Liver (tissue), 9 donors: ENCODE results near the gene BRD3. TPM values are rescaled to one million over a fixed set of nuclear protein-coding genes. Genes with fewer than 3 reads are reported as not detected.

Source experiments
- DNase-seq: peaks from one replicate; pipeline ENCODE4 v3.0.0-alpha.2; 2017; ENCODE audit warnings: low spot score
- H3K27ac ChIP-seq, 2 donors: one replicate each; pipeline ENCODE4 v1.7.0; 2013; ENCODE audit warnings: inconsistent platforms in 2 of 2, low read length in 2 of 2, control low read depth in 1 of 2, low read depth in 1 of 2, mild to moderate bottlenecking in 1 of 2
- H3K27me3 ChIP-seq, 4 donors: one replicate each; pipeline versions ENCODE4 v1.6.1 to v1.7.0; 2013; ENCODE audit warnings: low read length in 3 of 4, inconsistent platforms in 1 of 4, mild to moderate bottlenecking in 1 of 4, moderate library complexity in 1 of 4; ENCODE audit not compliant: control insufficient read depth in 4 of 4, insufficient read depth in 4 of 4
- H3K36me3 ChIP-seq, 4 donors: one replicate each; pipeline versions ENCODE4 v1.6.1 to v1.7.0; 2013; ENCODE audit warnings: low read length in 3 of 4, mild to moderate bottlenecking in 3 of 4, low read depth in 1 of 4, moderate library complexity in 1 of 4; ENCODE audit not compliant: control insufficient read depth in 4 of 4, insufficient read depth in 3 of 4
- H3K4me1 ChIP-seq, 4 donors: one replicate each; pipeline versions ENCODE4 v1.6.1 to v1.7.0; 2013; ENCODE audit warnings: low read length in 3 of 4, mild to moderate bottlenecking in 3 of 4, moderate library complexity in 1 of 4; ENCODE audit not compliant: control insufficient read depth in 4 of 4, insufficient read depth in 4 of 4
- H3K4me3 ChIP-seq, 3 donors: one replicate each; pipeline versions ENCODE4 v1.6.1 to v1.7.0; 2013; ENCODE audit warnings: low read length in 3 of 3, control low read depth in 1 of 3, low read depth in 1 of 3, mild to moderate bottlenecking in 1 of 3
- H3K9ac ChIP-seq, 2 donors: one replicate each; pipeline ENCODE4 v1.7.0; 2013; ENCODE audit warnings: low read length in 2 of 2, mild to moderate bottlenecking in 2 of 2, moderate library complexity in 2 of 2, control low read depth in 1 of 2, low read depth in 1 of 2
- H3K9me3 ChIP-seq, 4 donors: one replicate each; pipeline versions ENCODE4 v1.6.1 to v1.7.0; 2013; ENCODE audit warnings: low read length in 3 of 4; ENCODE audit not compliant: control insufficient read depth in 4 of 4
- FOXA1 ChIP-seq: IDR thresholded peaks from 2 replicates; pipeline ENCODE4 v1.6.1; 2016; ENCODE audit warnings: antibody characterized with exemption
- FOXA2 ChIP-seq: IDR thresholded peaks from 2 replicates; pipeline ENCODE4 v1.6.1; 2016; ENCODE audit warnings: antibody characterized with exemption
- GABPA ChIP-seq, 2 donors: IDR thresholded peaks in 1 of 2; conservative IDR thresholded peaks in 1 of 2; 2 replicates each; pipeline ENCODE4 v1.6.1; 2016; ENCODE audit warnings: antibody characterized with exemption in 2 of 2, mild to moderate bottlenecking in 1 of 2, moderate library complexity in 1 of 2
- HNF4A ChIP-seq, 2 donors: conservative IDR thresholded peaks; 2 replicates each; pipeline ENCODE4 v1.6.1; 2016; ENCODE audit warnings: antibody characterized with exemption in 2 of 2, mild to moderate bottlenecking in 2 of 2
- HNF4G ChIP-seq: IDR thresholded peaks from 2 replicates; pipeline ENCODE4 v1.6.1; 2016; ENCODE audit warnings: antibody characterized with exemption
- JUND ChIP-seq, 2 donors: IDR thresholded peaks; 2 replicates each; pipeline ENCODE4 v1.6.1; 2016; ENCODE audit warnings: antibody characterized with exemption in 2 of 2
- NR2F2 ChIP-seq: IDR thresholded peaks from 2 replicates; pipeline ENCODE4 v1.6.1; 2016; ENCODE audit warnings: antibody characterized with exemption
- RAD21 ChIP-seq, 2 donors: IDR thresholded peaks; 2 replicates each; pipeline ENCODE4 v1.6.1; 2016; ENCODE audit warnings: antibody characterized with exemption in 2 of 2, mild to moderate bottlenecking in 2 of 2
- RXRA ChIP-seq, 2 donors: IDR thresholded peaks; 2 replicates each; pipeline ENCODE4 v1.6.1; 2017 to 2018; ENCODE audit warnings: antibody characterized with exemption in 2 of 2, mild to moderate bottlenecking in 1 of 2
- YY1 ChIP-seq: IDR thresholded peaks from 2 replicates; pipeline ENCODE4 v1.6.1; 2016; ENCODE audit warnings: antibody characterized with exemption, mild to moderate bottlenecking
- WGBS: extraction: QIAGEN DNeasy Blood & Tissue Kit; methylation state at CpG from one replicate; pipeline ENCODE4 v1.1.7; 2013; 5-methylcytosine and 5-hydroxymethylcytosine counted together
- polyA plus RNA-seq, 2 donors: library from polyadenylated mRNA; stranded (reverse) in 1 of 2; unstranded in 1 of 2; fragments of 200-250 nt in 1 of 2; fragments of >200 nt in 1 of 2; fragmentation: Nextera tagmentation in 1 of 2; extraction: Ambion mirVana in 1 of 2; gene quantifications; one replicate each; pipeline versions ENCODE4 v1.2.1 to v1.2.3, GENCODE V29; 2013 to 2015
- total RNA-seq, 2 donors: library from RNA; depleted of rRNA; stranded (reverse); fragments of >200 nt; gene quantifications; one replicate each; pipeline ENCODE4 v1.2.3, GENCODE V29; 2014
- TF ChIP-seq, protein P1 (sequence below): IDR thresholded peaks from 2 replicates; pipeline ENCODE4 v1.6.1; 2016; ENCODE audit warnings: antibody characterized with exemption
- TF ChIP-seq, protein P2 (sequence below): IDR thresholded peaks from 2 replicates; pipeline ENCODE4 v1.6.1; 2016; ENCODE audit warnings: antibody characterized with exemption, mild to moderate bottlenecking
- TF ChIP-seq, protein P3 (sequence below): fragments of 150-350 bp; IDR thresholded peaks from 2 replicates; pipeline ENCODE4 v1.5.1; 2017; ENCODE audit warnings: improper control_type of control experiment, low read depth, low read length; ENCODE audit not compliant: missing input control
- TF ChIP-seq, protein P4 (sequence below): IDR thresholded peaks from 2 replicates; pipeline ENCODE4 v1.6.1; 2016; ENCODE audit warnings: antibody characterized with exemption
- TF ChIP-seq, protein P5 (sequence below): IDR thresholded peaks from 2 replicates; pipeline ENCODE4 v1.6.1; 2016; ENCODE audit warnings: antibody characterized with exemption
- donor health status: healthy.
- donor health status: healthy.
- donor health status: healthy.
- donor health status: healthy.
- donor health status: healthy.

The BRD3 gene
- total and polyA plus RNA-seq, 4 donors: 7.2 to 17.7 (median 12.7) TPM

DNA sequence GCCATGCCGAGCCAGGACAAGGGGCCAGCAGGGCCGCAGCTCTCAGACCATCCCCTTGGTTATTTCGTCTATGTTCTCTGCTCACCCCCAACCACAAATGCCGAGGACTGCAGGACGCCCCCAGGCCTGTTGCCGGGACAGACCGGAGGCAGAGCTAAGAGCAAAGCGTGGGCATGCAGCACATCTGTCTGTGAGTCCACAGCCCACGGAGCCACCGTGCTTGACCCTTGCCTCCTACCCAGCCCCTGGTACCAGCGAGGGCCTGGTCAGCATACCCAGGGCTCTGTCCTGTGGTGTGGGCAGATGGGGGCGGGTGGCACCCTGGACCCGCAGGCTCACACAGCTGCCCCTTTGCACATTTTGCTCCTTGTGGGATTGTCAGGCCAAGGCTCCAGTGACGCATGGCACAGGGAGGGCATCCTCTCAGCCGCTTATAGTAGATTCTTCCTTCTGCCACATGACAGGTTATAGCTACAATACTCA lies 4.7 kb downstream of the BRD3 start (continued):
- TF ChIP-seq, protein P1, sequence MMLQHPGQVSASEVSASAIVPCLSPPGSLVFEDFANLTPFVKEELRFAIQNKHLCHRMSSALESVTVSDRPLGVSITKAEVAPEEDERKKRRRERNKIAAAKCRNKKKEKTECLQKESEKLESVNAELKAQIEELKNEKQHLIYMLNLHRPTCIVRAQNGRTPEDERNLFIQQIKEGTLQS: no peak
- TF ChIP-seq FOXA1 (no peak), HNF4G (no peak)

DNA sequence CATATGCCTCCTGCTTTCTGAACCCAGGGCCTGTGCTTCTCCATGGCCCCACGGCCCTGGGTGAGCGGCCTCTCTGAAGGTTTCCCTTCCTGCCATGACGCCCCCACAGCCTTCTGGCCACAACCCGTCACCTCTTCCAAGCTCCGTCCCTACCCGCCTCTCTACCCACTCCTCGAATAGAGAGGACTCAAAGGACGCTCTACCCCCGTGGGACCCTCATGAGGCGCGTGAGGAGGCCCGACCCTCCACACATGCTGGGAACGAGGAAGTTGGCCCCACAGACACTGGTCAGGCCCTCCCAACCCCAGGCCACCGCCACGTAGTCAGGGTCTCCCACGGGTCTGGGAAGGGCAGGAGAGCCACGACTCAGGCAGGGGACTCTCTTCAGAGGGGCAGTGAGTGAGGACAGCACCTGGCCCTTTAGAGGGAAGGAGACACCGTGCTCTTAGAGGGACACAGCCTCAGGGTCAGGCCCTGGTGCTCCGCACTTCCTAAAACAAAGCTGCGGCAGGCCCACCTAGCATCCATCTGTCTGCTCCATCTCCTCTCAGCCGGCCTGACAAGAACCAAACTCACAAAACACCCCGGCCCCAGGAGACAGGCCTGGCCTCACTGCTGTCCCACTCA lies 5.3 kb downstream of the BRD3 start:
- no peak for DNase-seq
- WGBS: 90% methylated on average over 22 of the region's 22 CpGs
- TF ChIP-seq, protein P2, sequence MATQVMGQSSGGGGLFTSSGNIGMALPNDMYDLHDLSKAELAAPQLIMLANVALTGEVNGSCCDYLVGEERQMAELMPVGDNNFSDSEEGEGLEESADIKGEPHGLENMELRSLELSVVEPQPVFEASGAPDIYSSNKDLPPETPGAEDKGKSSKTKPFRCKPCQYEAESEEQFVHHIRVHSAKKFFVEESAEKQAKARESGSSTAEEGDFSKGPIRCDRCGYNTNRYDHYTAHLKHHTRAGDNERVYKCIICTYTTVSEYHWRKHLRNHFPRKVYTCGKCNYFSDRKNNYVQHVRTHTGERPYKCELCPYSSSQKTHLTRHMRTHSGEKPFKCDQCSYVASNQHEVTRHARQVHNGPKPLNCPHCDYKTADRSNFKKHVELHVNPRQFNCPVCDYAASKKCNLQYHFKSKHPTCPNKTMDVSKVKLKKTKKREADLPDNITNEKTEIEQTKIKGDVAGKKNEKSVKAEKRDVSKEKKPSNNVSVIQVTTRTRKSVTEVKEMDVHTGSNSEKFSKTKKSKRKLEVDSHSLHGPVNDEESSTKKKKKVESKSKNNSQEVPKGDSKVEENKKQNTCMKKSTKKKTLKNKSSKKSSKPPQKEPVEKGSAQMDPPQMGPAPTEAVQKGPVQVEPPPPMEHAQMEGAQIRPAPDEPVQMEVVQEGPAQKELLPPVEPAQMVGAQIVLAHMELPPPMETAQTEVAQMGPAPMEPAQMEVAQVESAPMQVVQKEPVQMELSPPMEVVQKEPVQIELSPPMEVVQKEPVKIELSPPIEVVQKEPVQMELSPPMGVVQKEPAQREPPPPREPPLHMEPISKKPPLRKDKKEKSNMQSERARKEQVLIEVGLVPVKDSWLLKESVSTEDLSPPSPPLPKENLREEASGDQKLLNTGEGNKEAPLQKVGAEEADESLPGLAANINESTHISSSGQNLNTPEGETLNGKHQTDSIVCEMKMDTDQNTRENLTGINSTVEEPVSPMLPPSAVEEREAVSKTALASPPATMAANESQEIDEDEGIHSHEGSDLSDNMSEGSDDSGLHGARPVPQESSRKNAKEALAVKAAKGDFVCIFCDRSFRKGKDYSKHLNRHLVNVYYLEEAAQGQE: no peak
- TF ChIP-seq HNF4G: no peak
- TF ChIP-seq JUND (IDR thresholded peaks at IDR 0.05): no peak
- no peak for TF ChIP-seq FOXA1
- TF ChIP-seq, protein P1: no peak
- TF ChIP-seq RAD21 (IDR thresholded peaks at IDR 0.05): no peak
- no peak for TF ChIP-seq YY1
- TF ChIP-seq, protein P3, sequence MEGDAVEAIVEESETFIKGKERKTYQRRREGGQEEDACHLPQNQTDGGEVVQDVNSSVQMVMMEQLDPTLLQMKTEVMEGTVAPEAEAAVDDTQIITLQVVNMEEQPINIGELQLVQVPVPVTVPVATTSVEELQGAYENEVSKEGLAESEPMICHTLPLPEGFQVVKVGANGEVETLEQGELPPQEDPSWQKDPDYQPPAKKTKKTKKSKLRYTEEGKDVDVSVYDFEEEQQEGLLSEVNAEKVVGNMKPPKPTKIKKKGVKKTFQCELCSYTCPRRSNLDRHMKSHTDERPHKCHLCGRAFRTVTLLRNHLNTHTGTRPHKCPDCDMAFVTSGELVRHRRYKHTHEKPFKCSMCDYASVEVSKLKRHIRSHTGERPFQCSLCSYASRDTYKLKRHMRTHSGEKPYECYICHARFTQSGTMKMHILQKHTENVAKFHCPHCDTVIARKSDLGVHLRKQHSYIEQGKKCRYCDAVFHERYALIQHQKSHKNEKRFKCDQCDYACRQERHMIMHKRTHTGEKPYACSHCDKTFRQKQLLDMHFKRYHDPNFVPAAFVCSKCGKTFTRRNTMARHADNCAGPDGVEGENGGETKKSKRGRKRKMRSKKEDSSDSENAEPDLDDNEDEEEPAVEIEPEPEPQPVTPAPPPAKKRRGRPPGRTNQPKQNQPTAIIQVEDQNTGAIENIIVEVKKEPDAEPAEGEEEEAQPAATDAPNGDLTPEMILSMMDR: no peak
- no peak for TF ChIP-seq HNF4A (conservative IDR thresholded peaks at IDR 0.05)
- no peak for TF ChIP-seq GABPA (IDR thresholded peaks at IDR 0.05 in 1 of 2, conservative IDR thresholded peaks at IDR 0.05 in 1 of 2)
- no peak for TF ChIP-seq NR2F2
- TF ChIP-seq, protein P4, sequence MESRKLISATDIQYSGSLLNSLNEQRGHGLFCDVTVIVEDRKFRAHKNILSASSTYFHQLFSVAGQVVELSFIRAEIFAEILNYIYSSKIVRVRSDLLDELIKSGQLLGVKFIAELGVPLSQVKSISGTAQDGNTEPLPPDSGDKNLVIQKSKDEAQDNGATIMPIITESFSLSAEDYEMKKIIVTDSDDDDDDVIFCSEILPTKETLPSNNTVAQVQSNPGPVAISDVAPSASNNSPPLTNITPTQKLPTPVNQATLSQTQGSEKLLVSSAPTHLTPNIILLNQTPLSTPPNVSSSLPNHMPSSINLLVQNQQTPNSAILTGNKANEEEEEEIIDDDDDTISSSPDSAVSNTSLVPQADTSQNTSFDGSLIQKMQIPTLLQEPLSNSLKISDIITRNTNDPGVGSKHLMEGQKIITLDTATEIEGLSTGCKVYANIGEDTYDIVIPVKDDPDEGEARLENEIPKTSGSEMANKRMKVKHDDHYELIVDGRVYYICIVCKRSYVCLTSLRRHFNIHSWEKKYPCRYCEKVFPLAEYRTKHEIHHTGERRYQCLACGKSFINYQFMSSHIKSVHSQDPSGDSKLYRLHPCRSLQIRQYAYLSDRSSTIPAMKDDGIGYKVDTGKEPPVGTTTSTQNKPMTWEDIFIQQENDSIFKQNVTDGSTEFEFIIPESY: no peak
- no peak for TF ChIP-seq FOXA2
- no peak for TF ChIP-seq RXRA (IDR thresholded peaks at IDR 0.05)
- TF ChIP-seq, protein P5, sequence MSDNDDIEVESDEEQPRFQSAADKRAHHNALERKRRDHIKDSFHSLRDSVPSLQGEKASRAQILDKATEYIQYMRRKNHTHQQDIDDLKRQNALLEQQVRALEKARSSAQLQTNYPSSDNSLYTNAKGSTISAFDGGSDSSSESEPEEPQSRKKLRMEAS: no peak
- Histone ChIP-seq H3K9ac (no peak overlapping the region), H3K27ac (no peak overlapping the region), H3K9me3 (no peaks in the 10 kb centered on the region), H3K4me3 (no peak overlapping the region), H3K27me3 (no peaks in the 10 kb centered on the region), H3K4me1 (peaks cover 21 to 64% (median 47%) of the 10 kb centered on the region in 4 donors), H3K36me3 (no peaks in the 10 kb centered on the region)
